MM.1S (cell line): ENCODE results near the gene PDIA6.

Experiments used
- CTCF ChIP-seq: fragments of 300-600 bp; sonication (generic); IDR thresholded peaks from 2 replicates; pipeline ENCODE4 v1.5.1; 2016; ENCODE audit warnings: antibody characterized with exemption, low read length, mixed read lengths
- EZH2 ChIP-seq: fragments of 300-600 bp; sonication (generic); optimal IDR thresholded peaks from 2 replicates; pipeline ENCODE3; 2017; ENCODE audit warnings: low read depth, mild to moderate bottlenecking, antibody characterized with exemption, low read length, mixed read lengths
- EZH2phosphoT487 ChIP-seq: fragments of 300-600 bp; sonication (generic); IDR thresholded peaks from 2 replicates; pipeline ENCODE4 v1.6.1; 2018; ENCODE audit warnings: antibody characterized with exemption, low read length

- TF ChIP-seq CTCF, result no peak
- TF ChIP-seq EZH2, result no peak
- no peak for TF ChIP-seq EZH2phosphoT487
Observed at GRCh38 chr2:10826625-10827024, 14.0 kb upstream of the PDIA6 start.
